Hepatocyte (in vitro differentiated cells): ENCODE results near the gene CDH5. TPM values are rescaled to one million over a fixed set of nuclear protein-coding genes. Genes with fewer than 3 reads are reported as not detected.

Experiments used
- DNase-seq: peaks from one replicate; pipeline ENCODE4 v3.0.0-alpha.2; 2016; ENCODE audit warnings: low spot score
- H2AFZ ChIP-seq: fragments of 200-600 bp; sonication (generic); 2 replicates; pipeline ENCODE4 v1.6.0; 2016; ENCODE audit warnings: antibody characterized with exemption, mild to moderate bottlenecking
- H3K27ac ChIP-seq: fragments of 200-600 bp; sonication (generic); 2 replicates; pipeline ENCODE4 v1.5.1; 2016; ENCODE audit warnings: mild to moderate bottlenecking
- H3K27me3 ChIP-seq: fragments of 200-600 bp; sonication (generic); 2 replicates; pipeline ENCODE4 v1.6.1; 2016
- H3K36me3 ChIP-seq: fragments of 200-600 bp; sonication (generic); replicated peaks from 2 replicates; pipeline ENCODE4 v1.5.1; 2016; ENCODE audit warnings: low read depth; ENCODE audit not compliant: insufficient read depth
- H3K4me1 ChIP-seq: fragments of 200-600 bp; sonication (generic); 2 replicates; pipeline ENCODE4 v1.5.1; 2016; ENCODE audit warnings: mild to moderate bottlenecking, moderate library complexity; ENCODE audit not compliant: insufficient read depth
- H3K4me2 ChIP-seq: fragments of 200-600 bp; sonication (generic); 2 replicates; pipeline ENCODE4 v1.6.0; 2016
- H3K4me3 ChIP-seq: fragments of 200-600 bp; sonication (generic); 2 replicates; pipeline ENCODE4 v1.5.1; 2016; ENCODE audit warnings: mild to moderate bottlenecking
- H3K79me2 ChIP-seq: fragments of 200-600 bp; sonication (generic); 2 replicates; pipeline ENCODE4 v1.6.0; 2017; ENCODE audit warnings: mild to moderate bottlenecking
- H3K9me2 ChIP-seq: fragments of 200-600 bp; sonication (generic); replicated peaks from 2 replicates; pipeline ENCODE4 v1.6.0; 2017; ENCODE audit warnings: mild to moderate bottlenecking; ENCODE audit not compliant: insufficient read depth
- H3K9me3 ChIP-seq: fragments of 200-600 bp; sonication (generic); 2 replicates; pipeline ENCODE4 v1.5.1; 2016; ENCODE audit warnings: low read depth, mild to moderate bottlenecking
- H4K20me1 ChIP-seq: fragments of 200-600 bp; sonication (generic); 2 replicates; pipeline ENCODE4 v1.6.0; 2016; ENCODE audit warnings: mild to moderate bottlenecking; ENCODE audit not compliant: insufficient read depth, poor library complexity, severe bottlenecking
- EZH2 ChIP-seq: fragments of 200-600 bp; sonication (generic); IDR thresholded peaks from 2 replicates; pipeline ENCODE4 v1.6.1; 2016; ENCODE audit warnings: antibody characterized with exemption, mild to moderate bottlenecking, borderline replicate concordance
- EZH2phosphoT487 ChIP-seq: fragments of 200-600 bp; sonication (generic); IDR thresholded peaks from one replicate; pipeline ENCODE4 v1.6.1; 2018; ENCODE audit warnings: antibody characterized with exemption, mild to moderate bottlenecking, low read depth, moderate library complexity; ENCODE audit not compliant: unreplicated experiment, severe bottlenecking
- WGBS: methylation state at CpG from one replicate; pipeline ENCODE4 v1.1.6; 2016; ENCODE audit warnings: low lambda C conversion rate; ENCODE audit errors: missing lambda C conversion rate; 5-methylcytosine and 5-hydroxymethylcytosine counted together
- polyA plus RNA-seq: library from polyadenylated mRNA; unstranded; fragments of >200 nt; fragmentation: Nextera tagmentation; extraction: Ambion mirVana; gene quantifications from 2 replicates; pipeline ENCODE4 v1.2.1, GENCODE V29; 2016
- total RNA-seq: library from RNA; depleted of rRNA; stranded (reverse); fragments of >200 nt; gene quantifications from 2 replicates; pipeline ENCODE4 v1.2.3, GENCODE V29; 2014
- TF ChIP-seq, protein P1 (sequence below): fragments of 200-600 bp; sonication (generic); IDR thresholded peaks from 2 replicates; pipeline ENCODE4 v1.5.1; 2016; ENCODE audit warnings: antibody characterized with exemption, mild to moderate bottlenecking; ENCODE audit not compliant: poor library complexity

The CDH5 gene
- total and polyA plus RNA-seq, 2 experiments from 2014 or later, result 0.88 to 2.2 TPM

DNA sequence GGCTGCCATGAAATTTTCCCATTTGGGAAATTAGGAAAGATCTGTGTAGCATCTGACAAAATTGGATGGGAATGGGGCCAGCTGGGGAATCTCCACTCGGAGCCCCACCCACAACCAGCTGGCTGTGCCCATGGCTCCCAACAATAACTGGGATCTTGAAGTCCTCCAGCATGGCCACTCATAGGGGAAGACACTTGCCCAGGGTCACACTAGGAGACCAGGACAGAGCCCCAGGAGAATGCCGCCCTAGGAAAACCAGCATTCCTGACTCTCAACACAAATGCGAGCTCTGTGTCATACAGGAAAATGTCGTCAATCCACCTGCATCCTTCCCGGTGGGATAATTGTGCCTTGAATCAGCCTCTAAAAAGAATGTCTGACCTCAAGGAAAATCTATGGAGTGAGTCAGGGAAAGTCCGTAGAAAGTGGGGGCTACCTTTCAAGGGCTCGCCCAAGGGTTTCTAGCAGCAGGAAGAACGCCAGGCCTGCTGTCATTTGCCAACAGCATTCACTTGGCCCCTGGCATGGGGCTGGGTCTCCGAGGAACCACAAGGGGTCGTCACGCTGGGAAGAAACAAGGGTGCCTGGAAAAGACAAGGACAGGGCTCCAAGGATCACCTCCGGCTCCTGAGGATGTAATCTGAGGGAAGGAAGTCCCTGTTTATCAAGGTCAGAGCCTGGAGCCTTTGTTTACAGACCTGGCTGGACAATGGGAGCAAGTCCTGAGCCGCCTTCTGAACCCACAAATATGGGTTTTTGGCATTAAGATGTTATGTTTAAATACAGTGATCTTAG, 15.9 kb downstream of the CDH5 start:
- WGBS, result 73% methylated on average over 13 of the region's 13 CpGs
- no peaks in the 10 kb centered on the region for H4K20me1 ChIP-seq
- DNase-seq, result no peak
- H3K27me3 ChIP-seq, result no peaks in the 10 kb centered on the region
- H3K36me3 ChIP-seq, result no peaks in the 10 kb centered on the region
- H3K79me2 ChIP-seq, result no peaks in the 10 kb centered on the region
- H3K4me2 ChIP-seq, result no peak overlapping the region
- no peaks in the 10 kb centered on the region for H3K4me1 ChIP-seq
- peak overlapping the region; percentile 58 for H3K27ac ChIP-seq
- H2AFZ ChIP-seq, result no peak overlapping the region
- no peaks in the 10 kb centered on the region for H3K9me2 ChIP-seq
- no peak for TF ChIP-seq EZH2phosphoT487
- TF ChIP-seq, protein P1, sequence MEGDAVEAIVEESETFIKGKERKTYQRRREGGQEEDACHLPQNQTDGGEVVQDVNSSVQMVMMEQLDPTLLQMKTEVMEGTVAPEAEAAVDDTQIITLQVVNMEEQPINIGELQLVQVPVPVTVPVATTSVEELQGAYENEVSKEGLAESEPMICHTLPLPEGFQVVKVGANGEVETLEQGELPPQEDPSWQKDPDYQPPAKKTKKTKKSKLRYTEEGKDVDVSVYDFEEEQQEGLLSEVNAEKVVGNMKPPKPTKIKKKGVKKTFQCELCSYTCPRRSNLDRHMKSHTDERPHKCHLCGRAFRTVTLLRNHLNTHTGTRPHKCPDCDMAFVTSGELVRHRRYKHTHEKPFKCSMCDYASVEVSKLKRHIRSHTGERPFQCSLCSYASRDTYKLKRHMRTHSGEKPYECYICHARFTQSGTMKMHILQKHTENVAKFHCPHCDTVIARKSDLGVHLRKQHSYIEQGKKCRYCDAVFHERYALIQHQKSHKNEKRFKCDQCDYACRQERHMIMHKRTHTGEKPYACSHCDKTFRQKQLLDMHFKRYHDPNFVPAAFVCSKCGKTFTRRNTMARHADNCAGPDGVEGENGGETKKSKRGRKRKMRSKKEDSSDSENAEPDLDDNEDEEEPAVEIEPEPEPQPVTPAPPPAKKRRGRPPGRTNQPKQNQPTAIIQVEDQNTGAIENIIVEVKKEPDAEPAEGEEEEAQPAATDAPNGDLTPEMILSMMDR, result no peak
- no peak for TF ChIP-seq EZH2
- H3K4me3 ChIP-seq, result no peak overlapping the region
- no peaks in the 10 kb centered on the region for H3K9me3 ChIP-seq

DNA sequence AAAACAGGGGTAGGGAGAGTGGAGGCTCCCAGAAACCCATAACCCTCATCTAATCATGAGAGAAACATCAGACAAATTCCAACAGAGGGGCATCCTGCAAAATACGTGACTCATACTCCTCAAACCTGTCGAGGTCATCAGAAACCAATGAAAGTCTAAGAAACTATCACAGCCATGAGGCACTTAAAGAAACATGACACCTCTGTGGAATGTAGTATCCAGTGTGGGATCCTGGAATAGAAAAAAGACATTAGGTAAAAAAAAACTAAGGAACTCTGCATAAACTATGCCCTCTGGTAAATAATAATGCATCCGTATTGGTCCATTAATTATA, 16.4 kb downstream of the CDH5 start:
- Histone ChIP-seq H4K20me1 (no peaks in the 10 kb centered on the region), H3K4me2 (no peak overlapping the region), H3K4me1 (no peaks in the 10 kb centered on the region), H3K9me2 (no peaks in the 10 kb centered on the region), H3K27me3 (no peaks in the 10 kb centered on the region), H3K27ac (peak overlapping the region; percentile 58), H3K36me3 (no peaks in the 10 kb centered on the region), H2AFZ (no peak overlapping the region), H3K9me3 (no peaks in the 10 kb centered on the region), H3K4me3 (no peak overlapping the region), H3K79me2 (no peaks in the 10 kb centered on the region)
- 24% methylated on average over 3 of the region's 3 CpGs for WGBS
- TF ChIP-seq EZH2phosphoT487 (no peak), EZH2 (no peak)
- TF ChIP-seq, protein P1, result no peak
- peak; percentile 52 for DNase-seq

DNA sequence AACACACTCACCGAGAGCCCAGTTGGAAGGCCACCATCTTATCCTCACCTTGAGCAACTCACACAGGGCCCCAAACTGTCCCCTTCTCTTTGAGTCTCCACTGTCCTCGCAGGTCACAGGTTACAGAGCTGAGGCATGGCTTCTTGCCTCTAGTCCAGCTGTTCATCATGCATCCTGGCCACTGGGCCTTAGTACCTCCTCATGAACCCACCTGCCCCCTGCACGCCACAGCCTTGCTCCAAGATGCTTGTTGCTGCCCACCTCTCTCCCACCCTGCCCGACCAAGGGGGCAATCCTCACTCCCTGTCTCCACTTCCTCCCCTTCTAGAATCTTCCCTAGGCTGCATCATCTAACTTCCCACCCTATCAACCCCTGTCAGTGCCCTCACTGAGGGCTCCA, 17.1 kb downstream of the CDH5 start:
- H3K9me3 ChIP-seq, result no peaks in the 10 kb centered on the region
- H3K27ac ChIP-seq, result no peak overlapping the region
- WGBS, result 90% methylated on average over 4 of the region's 4 CpGs
- no peaks in the 10 kb centered on the region for H4K20me1 ChIP-seq
- H3K4me1 ChIP-seq, result no peaks in the 10 kb centered on the region
- no peak overlapping the region for H2AFZ ChIP-seq
- no peak overlapping the region for H3K4me3 ChIP-seq
- no peaks in the 10 kb centered on the region for H3K79me2 ChIP-seq
- no peaks in the 10 kb centered on the region for H3K36me3 ChIP-seq
- TF ChIP-seq EZH2phosphoT487, result no peak
- TF ChIP-seq, protein P1, result no peak
- no peak for TF ChIP-seq EZH2
- H3K27me3 ChIP-seq, result no peaks in the 10 kb centered on the region
- no peaks in the 10 kb centered on the region for H3K9me2 ChIP-seq
- no peak overlapping the region for H3K4me2 ChIP-seq
- no peak for DNase-seq
